GM12878 (cell line): ENCODE results near the gene DLG2.
"Not testable (repeated sequence)": the region's sequence is repeated elsewhere in the genome, so short reads cannot be mapped to it uniquely, and the experiment has no call there.

Experiments
- CEBPB ChIP-seq, 2 experiments: fragments of 150-350 bp in 1 of 2; IDR thresholded peaks; 2 replicates each; pipeline ENCODE4 v1.6.1; 2012 to 2014; ENCODE audit warnings: low read depth in 2 of 2, low read length in 2 of 2, borderline replicate concordance in 1 of 2, inconsistent platforms in 1 of 2
- GABPA ChIP-seq: IDR thresholded peaks from 2 replicates; pipeline ENCODE4 v1.6.1; 2014; ENCODE audit warnings: antibody characterized with exemption, low read depth, mild to moderate bottlenecking, inconsistent platforms
- POLR2A ChIP-seq: IDR thresholded peaks from 2 replicates; pipeline ENCODE4 v1.6.1; 2011; ENCODE audit warnings: low read depth, mild to moderate bottlenecking, low read length
- RAD21 ChIP-seq: IDR thresholded peaks from 2 replicates; pipeline ENCODE4 v1.6.1; 2011; ENCODE audit warnings: mild to moderate bottlenecking, low read depth, low read length, moderate library complexity; ENCODE audit not compliant: insufficient read depth
- RBBP5 ChIP-seq: fragments of 200-600 bp; sonication (generic); conservative IDR thresholded peaks from 2 replicates; pipeline ENCODE4 v1.6.1; 2016
- RUNX3 ChIP-seq: IDR thresholded peaks from 2 replicates; pipeline ENCODE4 v1.6.1; 2012; ENCODE audit warnings: low read length, inconsistent platforms
- TAF1 ChIP-seq: IDR thresholded peaks from 2 replicates; pipeline ENCODE4 v1.6.1; 2011; ENCODE audit warnings: mild to moderate bottlenecking, low read depth, low read length, borderline replicate concordance
- TCF7 ChIP-seq: IDR thresholded peaks from 2 replicates; pipeline ENCODE4 v1.6.1; 2014; ENCODE audit warnings: antibody characterized with exemption, borderline replicate concordance
- YY1 ChIP-seq: IDR thresholded peaks from 2 replicates; pipeline ENCODE4 v1.6.1; 2011; ENCODE audit warnings: low read depth, mild to moderate bottlenecking, low read length
- ZZZ3 ChIP-seq: IDR thresholded peaks from 2 replicates; pipeline ENCODE4 v1.6.1; 2011; ENCODE audit warnings: low read depth; ENCODE audit not compliant: control insufficient read depth, insufficient read length
- TF ChIP-seq, protein P1 (sequence below): IDR thresholded peaks from 2 replicates; pipeline ENCODE4 v1.6.1; 2012; ENCODE audit warnings: low read depth, low read length, improper control_type of control experiment
- TF ChIP-seq, protein P2 (sequence below), 3 experiments: IDR thresholded peaks in 2 of 3; conservative IDR thresholded peaks in 1 of 3; 2 replicates each; pipeline ENCODE4 v1.5.1; 2011; ENCODE audit warnings: low read depth in 3 of 3, low read length in 3 of 3, mild to moderate bottlenecking in 3 of 3, control low read depth in 2 of 3, moderate library complexity in 2 of 3, inconsistent platforms in 1 of 3, mixed read lengths in 1 of 3; ENCODE audit not compliant: control insufficient read depth in 2 of 3, insufficient read depth in 1 of 3; ENCODE audit errors: extremely low read depth in 1 of 3
- TF ChIP-seq, protein P3 (sequence below): IDR thresholded peaks from 2 replicates; pipeline ENCODE4 v1.6.1; 2012; ENCODE audit warnings: mild to moderate bottlenecking, low read depth, low read length
- TF ChIP-seq, protein P4 (sequence below): fragments of 450-650 bp; IDR thresholded peaks from 2 replicates; pipeline ENCODE4 v1.6.1; 2014; ENCODE audit warnings: mild to moderate bottlenecking

DNA sequence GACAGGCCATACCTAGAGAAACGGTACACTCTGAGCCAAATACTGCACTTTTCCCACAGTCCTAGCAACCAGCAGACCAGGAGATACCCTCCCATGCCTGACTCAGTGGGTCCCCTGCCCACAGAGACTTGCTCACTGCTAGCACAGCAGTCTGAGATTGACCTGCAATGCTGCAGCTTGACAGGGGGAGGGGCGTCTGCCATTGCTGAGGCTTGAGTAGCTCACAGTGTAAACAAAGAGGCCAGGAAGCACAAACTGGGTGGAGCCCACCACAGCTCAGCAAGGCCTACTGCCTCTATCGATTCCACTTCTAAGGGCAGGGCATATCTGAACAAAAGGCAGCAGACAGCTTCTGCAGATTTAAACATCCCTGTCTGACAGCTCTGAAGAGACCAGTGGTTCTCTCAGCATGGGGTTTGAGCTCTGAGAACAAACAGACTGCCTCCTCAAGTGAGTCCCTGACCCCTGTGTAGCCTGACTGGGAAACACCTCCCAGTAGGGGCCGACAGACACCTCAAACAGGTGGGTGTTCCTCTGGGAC is 231.6 kb downstream of the DLG2 start:
- TF ChIP-seq, protein P1, sequence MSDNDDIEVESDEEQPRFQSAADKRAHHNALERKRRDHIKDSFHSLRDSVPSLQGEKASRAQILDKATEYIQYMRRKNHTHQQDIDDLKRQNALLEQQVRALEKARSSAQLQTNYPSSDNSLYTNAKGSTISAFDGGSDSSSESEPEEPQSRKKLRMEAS, result not testable (repeated sequence)
- TF ChIP-seq ZZZ3; TCF7; YY1; RUNX3; RAD21; GABPA; CEBPB (IDR thresholded peaks at IDR 0.05; ENCODE audit: borderline replicate concordance in 1 of 2, low read depth in 2 of 2, low read length in 2 of 2); TAF1; POLR2A; RBBP5: not testable (repeated sequence)
- TF ChIP-seq, protein P2, sequence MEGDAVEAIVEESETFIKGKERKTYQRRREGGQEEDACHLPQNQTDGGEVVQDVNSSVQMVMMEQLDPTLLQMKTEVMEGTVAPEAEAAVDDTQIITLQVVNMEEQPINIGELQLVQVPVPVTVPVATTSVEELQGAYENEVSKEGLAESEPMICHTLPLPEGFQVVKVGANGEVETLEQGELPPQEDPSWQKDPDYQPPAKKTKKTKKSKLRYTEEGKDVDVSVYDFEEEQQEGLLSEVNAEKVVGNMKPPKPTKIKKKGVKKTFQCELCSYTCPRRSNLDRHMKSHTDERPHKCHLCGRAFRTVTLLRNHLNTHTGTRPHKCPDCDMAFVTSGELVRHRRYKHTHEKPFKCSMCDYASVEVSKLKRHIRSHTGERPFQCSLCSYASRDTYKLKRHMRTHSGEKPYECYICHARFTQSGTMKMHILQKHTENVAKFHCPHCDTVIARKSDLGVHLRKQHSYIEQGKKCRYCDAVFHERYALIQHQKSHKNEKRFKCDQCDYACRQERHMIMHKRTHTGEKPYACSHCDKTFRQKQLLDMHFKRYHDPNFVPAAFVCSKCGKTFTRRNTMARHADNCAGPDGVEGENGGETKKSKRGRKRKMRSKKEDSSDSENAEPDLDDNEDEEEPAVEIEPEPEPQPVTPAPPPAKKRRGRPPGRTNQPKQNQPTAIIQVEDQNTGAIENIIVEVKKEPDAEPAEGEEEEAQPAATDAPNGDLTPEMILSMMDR (IDR thresholded peaks at IDR 0.05 in 2 of 3, conservative IDR thresholded peaks at IDR 0.05 in 1 of 3; ENCODE audit: control insufficient read depth in 2 of 3, extremely low read depth in 1 of 3, insufficient read depth in 1 of 3, low read depth in 3 of 3, low read length in 3 of 3), result not testable (repeated sequence)
- TF ChIP-seq, protein P3, sequence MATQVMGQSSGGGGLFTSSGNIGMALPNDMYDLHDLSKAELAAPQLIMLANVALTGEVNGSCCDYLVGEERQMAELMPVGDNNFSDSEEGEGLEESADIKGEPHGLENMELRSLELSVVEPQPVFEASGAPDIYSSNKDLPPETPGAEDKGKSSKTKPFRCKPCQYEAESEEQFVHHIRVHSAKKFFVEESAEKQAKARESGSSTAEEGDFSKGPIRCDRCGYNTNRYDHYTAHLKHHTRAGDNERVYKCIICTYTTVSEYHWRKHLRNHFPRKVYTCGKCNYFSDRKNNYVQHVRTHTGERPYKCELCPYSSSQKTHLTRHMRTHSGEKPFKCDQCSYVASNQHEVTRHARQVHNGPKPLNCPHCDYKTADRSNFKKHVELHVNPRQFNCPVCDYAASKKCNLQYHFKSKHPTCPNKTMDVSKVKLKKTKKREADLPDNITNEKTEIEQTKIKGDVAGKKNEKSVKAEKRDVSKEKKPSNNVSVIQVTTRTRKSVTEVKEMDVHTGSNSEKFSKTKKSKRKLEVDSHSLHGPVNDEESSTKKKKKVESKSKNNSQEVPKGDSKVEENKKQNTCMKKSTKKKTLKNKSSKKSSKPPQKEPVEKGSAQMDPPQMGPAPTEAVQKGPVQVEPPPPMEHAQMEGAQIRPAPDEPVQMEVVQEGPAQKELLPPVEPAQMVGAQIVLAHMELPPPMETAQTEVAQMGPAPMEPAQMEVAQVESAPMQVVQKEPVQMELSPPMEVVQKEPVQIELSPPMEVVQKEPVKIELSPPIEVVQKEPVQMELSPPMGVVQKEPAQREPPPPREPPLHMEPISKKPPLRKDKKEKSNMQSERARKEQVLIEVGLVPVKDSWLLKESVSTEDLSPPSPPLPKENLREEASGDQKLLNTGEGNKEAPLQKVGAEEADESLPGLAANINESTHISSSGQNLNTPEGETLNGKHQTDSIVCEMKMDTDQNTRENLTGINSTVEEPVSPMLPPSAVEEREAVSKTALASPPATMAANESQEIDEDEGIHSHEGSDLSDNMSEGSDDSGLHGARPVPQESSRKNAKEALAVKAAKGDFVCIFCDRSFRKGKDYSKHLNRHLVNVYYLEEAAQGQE, result not testable (repeated sequence)
- TF ChIP-seq, protein P4, sequence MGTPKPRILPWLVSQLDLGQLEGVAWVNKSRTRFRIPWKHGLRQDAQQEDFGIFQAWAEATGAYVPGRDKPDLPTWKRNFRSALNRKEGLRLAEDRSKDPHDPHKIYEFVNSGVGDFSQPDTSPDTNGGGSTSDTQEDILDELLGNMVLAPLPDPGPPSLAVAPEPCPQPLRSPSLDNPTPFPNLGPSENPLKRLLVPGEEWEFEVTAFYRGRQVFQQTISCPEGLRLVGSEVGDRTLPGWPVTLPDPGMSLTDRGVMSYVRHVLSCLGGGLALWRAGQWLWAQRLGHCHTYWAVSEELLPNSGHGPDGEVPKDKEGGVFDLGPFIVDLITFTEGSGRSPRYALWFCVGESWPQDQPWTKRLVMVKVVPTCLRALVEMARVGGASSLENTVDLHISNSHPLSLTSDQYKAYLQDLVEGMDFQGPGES, result not testable (repeated sequence)
